Natural killer cell (primary cell): ENCODE results near the gene ZGPAT. TPM values are rescaled to one million over a fixed set of nuclear protein-coding genes. Genes with fewer than 3 reads are reported as not detected.

Source experiments
- ATAC-seq, 3 donors: fragments of 150-1000 bp in 2 of 3; fragments of 200-7000 bp in 1 of 3; cut with Tn5 transposase; 1 replicate in 1 of 3; 2 replicates in 2 of 3; pipeline ENCODE4 v1.10.0; 2021; ENCODE audit warnings: mild to moderate bottlenecking in 2 of 3, moderate library complexity in 2 of 3
- DNase-seq, 2 donors: peaks; one replicate each; pipeline versions ENCODE4 v3.0.0 to v3.0.0-alpha.2; 2013 to 2021; ENCODE audit warnings: mixed read lengths in 1 of 2
- H3K27ac ChIP-seq: one replicate; pipeline ENCODE4 v1.5.1; 2013; ENCODE audit warnings: mild to moderate bottlenecking, low read length
- H3K27me3 ChIP-seq: one replicate; pipeline ENCODE4 v1.6.1; 2013; ENCODE audit warnings: low read length; ENCODE audit not compliant: control insufficient read depth, insufficient read depth
- H3K36me3 ChIP-seq: one replicate; pipeline ENCODE4 v1.6.1; 2013; ENCODE audit warnings: low read length; ENCODE audit not compliant: control insufficient read depth, insufficient read depth
- H3K4me1 ChIP-seq: one replicate; pipeline ENCODE4 v1.6.1; 2013; ENCODE audit warnings: low read length; ENCODE audit not compliant: control insufficient read depth, insufficient read depth
- H3K4me3 ChIP-seq: one replicate; pipeline ENCODE4 v1.5.1; 2013; ENCODE audit warnings: low read length
- H3K9me3 ChIP-seq: one replicate; pipeline ENCODE4 v1.6.1; 2013; ENCODE audit warnings: low read length; ENCODE audit not compliant: control insufficient read depth, insufficient read depth
- H3K27ac Mint-ChIP-seq, 2 donors: one replicate each; pipeline ENCODE4 v1.8.0; 2022; ENCODE audit warnings: mild to moderate bottlenecking in 2 of 2, mixed read lengths in 2 of 2, moderate library complexity in 1 of 2
- H3K27me3 Mint-ChIP-seq, 2 donors: one replicate each; pipeline ENCODE4 v1.8.0; 2022; ENCODE audit warnings: low read depth in 2 of 2, mixed read lengths in 2 of 2
- H3K36me3 Mint-ChIP-seq: one replicate; pipeline ENCODE4 v1.8.0; 2022; ENCODE audit warnings: mixed read lengths
- H3K4me1 Mint-ChIP-seq, 2 donors: one replicate each; pipeline ENCODE4 v1.8.0; 2022; ENCODE audit warnings: mixed read lengths in 2 of 2
- H3K4me3 Mint-ChIP-seq: one replicate; pipeline ENCODE4 v1.8.0; 2022; ENCODE audit warnings: mild to moderate bottlenecking, moderate library complexity, mixed read lengths
- H3K9me3 Mint-ChIP-seq, 2 donors: one replicate each; pipeline ENCODE4 v1.8.0; 2022; ENCODE audit warnings: mixed read lengths in 2 of 2
- CTCF ChIP-seq: fragments of 200-600 bp; IDR thresholded peaks from one replicate; pipeline ENCODE4 v1.8.0; 2022; ENCODE audit warnings: antibody characterized with exemption
- WGBS: methylation state at CpG from one replicate; pipeline ENCODE4 v1.1.7; 2013; ENCODE audit warnings: missing lambda C conversion rate; ENCODE audit not compliant: insufficient coverage; 5-methylcytosine and 5-hydroxymethylcytosine counted together
- intact Hi-C: fragments of 100-400 bp; cut with micrococcal nuclease; formaldehyde crosslinking; loops from one replicate; pipeline ENCODE4 v1.14.2; 2022
- total RNA-seq, 4 donors: library from RNA; stranded (reverse); fragments of 120-200 nt in 1 of 4; gene quantifications; one replicate each; pipeline versions ENCODE4 v1.2.3 to v1.2.4, GENCODE V29; 2013 to 2022

ZGPAT gene
- total RNA-seq, 3 donors from 2014 or later (not counting 1 experiment from before 2014, with no cell fraction given), result 39.3 to 47.7 (median 46.1) TPM

GRCh38 chr20:63696628-63697356 is 11.0 kb upstream of the ZGPAT start, which contains the start of gene TNFRSF6B:
TSS of gene TNFRSF6B (plus strand) at chr20:63696652. CDS start at chr20:63696768, 116 bp downstream.
- WGBS, result 7% methylated on average over 52 of the region's 52 CpGs
- ATAC-seq (peak; percentile 14 to 40 (median 28)), DNase-seq (peak in 1 of 2 donors; percentile 43)
- H3K9me3 ChIP-seq, result no peaks in the 10 kb centered on the region
- intact Hi-C loops, result no loop called here
- no peak within 1 kb of the TSS for H3K27ac Mint-ChIP-seq
- no peaks in the 10 kb centered on the region for H3K27me3 Mint-ChIP-seq
- H3K4me1 ChIP-seq, result peaks cover 41% of the 10 kb centered on the region
- no peak within 1 kb of the TSS for H3K27ac ChIP-seq
- no peaks in the 10 kb centered on the region for H3K27me3 ChIP-seq
- H3K4me1 Mint-ChIP-seq, result peaks cover 0 to 27% of the 10 kb centered on the region in 2 donors
- no peak for TF ChIP-seq CTCF
- H3K4me3 Mint-ChIP-seq, result peak within 1 kb of the TSS; percentile 35
- no peaks in the 10 kb centered on the region for H3K9me3 Mint-ChIP-seq
- no peaks in the 10 kb centered on the region for H3K36me3 Mint-ChIP-seq
- peaks cover 5% of the 10 kb centered on the region for H3K36me3 ChIP-seq
- no peak within 1 kb of the TSS for H3K4me3 ChIP-seq

- intact Hi-C loops, result no loop called here
These were observed 10.4 kb upstream of the ZGPAT start for GRCh38 chr20:63697357-63697867.

DNA sequence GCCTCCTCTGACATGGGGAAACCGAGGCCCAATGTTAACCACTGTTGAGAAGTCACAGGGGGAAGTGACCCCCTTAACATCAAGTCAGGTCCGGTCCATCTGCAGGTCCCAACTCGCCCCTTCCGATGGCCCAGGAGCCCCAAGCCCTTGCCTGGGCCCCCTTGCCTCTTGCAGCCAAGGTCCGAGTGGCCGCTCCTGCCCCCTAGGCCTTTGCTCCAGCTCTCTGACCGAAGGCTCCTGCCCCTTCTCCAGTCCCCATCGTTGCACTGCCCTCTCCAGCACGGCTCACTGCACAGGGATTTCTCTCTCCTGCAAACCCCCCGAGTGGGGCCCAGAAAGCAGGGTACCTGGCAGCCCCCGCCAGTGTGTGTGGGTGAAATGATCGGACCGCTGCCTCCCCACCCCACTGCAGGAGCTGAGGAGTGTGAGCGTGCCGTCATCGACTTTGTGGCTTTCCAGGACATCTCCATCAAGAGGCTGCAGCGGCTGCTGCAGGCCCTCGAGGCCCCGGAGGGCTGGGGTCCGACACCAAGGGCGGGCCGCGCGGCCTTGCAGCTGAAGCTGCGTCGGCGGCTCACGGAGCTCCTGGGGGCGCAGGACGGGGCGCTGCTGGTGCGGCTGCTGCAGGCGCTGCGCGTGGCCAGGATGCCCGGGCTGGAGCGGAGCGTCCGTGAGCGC is 9.8 kb upstream of the ZGPAT start:
- ATAC-seq (no peak), DNase-seq (no peak)
- Mint-ChIP-seq H3K27me3 (no peaks in the 10 kb centered on the region), H3K4me3 (peak overlapping the region; percentile 6), H3K27ac (no peak overlapping the region), H3K4me1 (peaks cover 0 to 33% of the 10 kb centered on the region in 2 donors), H3K36me3 (no peaks in the 10 kb centered on the region), H3K9me3 (no peaks in the 10 kb centered on the region)
- Histone ChIP-seq H3K4me3 (no peak overlapping the region), H3K27me3 (no peaks in the 10 kb centered on the region), H3K9me3 (no peaks in the 10 kb centered on the region), H3K27ac (no peak overlapping the region), H3K36me3 (peaks cover 5% of the 10 kb centered on the region), H3K4me1 (peaks cover 47% of the 10 kb centered on the region)
- no peak for TF ChIP-seq CTCF
- intact Hi-C loops, result no loop called here
- WGBS, result 95% methylated on average over 37 of the region's 40 CpGs

More at GRCh38 chr20:63697357-63697867, 10.4 kb upstream of the ZGPAT start:
- H3K4me3 Mint-ChIP-seq, result peak overlapping the region; percentile 35
- WGBS, result 58% methylated on average over 7 of the region's 7 CpGs
- DNase-seq (no peak), ATAC-seq (peak in 1 of 3 donors; percentile 11)
- Histone ChIP-seq H3K36me3 (peaks cover 5% of the 10 kb centered on the region), H3K27ac (no peak overlapping the region), H3K4me3 (no peak overlapping the region), H3K27me3 (no peaks in the 10 kb centered on the region), H3K9me3 (no peaks in the 10 kb centered on the region), H3K4me1 (peaks cover 47% of the 10 kb centered on the region)
- no peaks in the 10 kb centered on the region for H3K9me3 Mint-ChIP-seq
- no peaks in the 10 kb centered on the region for H3K36me3 Mint-ChIP-seq
- no peak for TF ChIP-seq CTCF
- H3K27ac Mint-ChIP-seq, result no peak overlapping the region
- H3K27me3 Mint-ChIP-seq, result no peaks in the 10 kb centered on the region
- peaks cover 0 to 33% of the 10 kb centered on the region in 2 donors for H3K4me1 Mint-ChIP-seq
